Hepatocyte (in vitro differentiated cells): ENCODE measurements around the gene RPTOR.

Experiments
- EZH2 ChIP-seq: fragments of 200-600 bp; sonication (generic); IDR thresholded peaks from 2 replicates; pipeline ENCODE4 v1.6.1; 2016; ENCODE audit warnings: antibody characterized with exemption, mild to moderate bottlenecking, borderline replicate concordance
- EZH2phosphoT487 ChIP-seq: fragments of 200-600 bp; sonication (generic); IDR thresholded peaks from one replicate; pipeline ENCODE4 v1.6.1; 2018; ENCODE audit warnings: antibody characterized with exemption, mild to moderate bottlenecking, low read depth, moderate library complexity; ENCODE audit not compliant: unreplicated experiment, severe bottlenecking
- TF ChIP-seq, protein P1 (sequence below): fragments of 200-600 bp; sonication (generic); IDR thresholded peaks from 2 replicates; pipeline ENCODE4 v1.5.1; 2016; ENCODE audit warnings: antibody characterized with exemption, mild to moderate bottlenecking; ENCODE audit not compliant: poor library complexity

DNA sequence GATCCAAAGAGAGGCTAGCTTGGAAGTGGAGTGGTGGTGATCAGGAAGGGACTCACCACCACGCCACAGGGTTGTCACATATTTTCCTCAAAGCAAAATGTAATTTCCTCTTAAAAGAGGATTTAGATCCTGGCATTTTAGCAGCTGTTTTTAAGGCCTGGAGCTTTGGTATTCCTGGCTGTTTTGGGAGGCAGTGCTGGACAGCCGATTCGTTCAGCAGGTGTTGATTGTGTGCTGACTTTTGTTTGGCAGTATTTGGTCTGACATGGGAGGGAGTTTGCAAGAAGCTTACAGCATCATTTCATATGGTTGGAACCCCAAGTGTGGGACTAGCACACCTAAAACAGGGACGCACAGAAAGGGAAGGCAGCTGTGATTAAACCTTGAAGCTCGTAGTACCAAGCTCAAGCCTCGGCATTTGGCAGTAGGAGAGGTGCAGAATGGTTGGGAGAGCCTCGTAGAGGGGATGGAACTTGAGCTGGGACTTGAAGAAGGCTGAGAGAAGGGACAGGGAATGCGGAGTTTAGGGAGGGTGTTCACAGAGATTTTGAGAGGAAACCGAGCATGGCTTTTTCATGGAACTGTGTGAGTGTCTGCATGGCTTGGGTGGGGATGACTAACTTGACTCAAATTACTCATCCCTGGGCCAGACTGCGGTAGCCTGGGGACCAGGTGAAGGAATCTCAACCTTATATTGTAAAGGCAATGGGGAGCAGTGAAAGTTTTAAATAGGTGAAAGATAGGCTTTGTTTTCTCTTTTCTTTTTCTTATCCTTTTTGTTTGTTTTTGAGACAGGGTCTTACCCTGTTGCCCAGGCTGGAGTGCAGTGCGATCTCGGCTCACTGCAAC is 52.3 kb downstream of the RPTOR start:
- TF ChIP-seq EZH2phosphoT487 (no peak), EZH2 (no peak)
- TF ChIP-seq, protein P1, sequence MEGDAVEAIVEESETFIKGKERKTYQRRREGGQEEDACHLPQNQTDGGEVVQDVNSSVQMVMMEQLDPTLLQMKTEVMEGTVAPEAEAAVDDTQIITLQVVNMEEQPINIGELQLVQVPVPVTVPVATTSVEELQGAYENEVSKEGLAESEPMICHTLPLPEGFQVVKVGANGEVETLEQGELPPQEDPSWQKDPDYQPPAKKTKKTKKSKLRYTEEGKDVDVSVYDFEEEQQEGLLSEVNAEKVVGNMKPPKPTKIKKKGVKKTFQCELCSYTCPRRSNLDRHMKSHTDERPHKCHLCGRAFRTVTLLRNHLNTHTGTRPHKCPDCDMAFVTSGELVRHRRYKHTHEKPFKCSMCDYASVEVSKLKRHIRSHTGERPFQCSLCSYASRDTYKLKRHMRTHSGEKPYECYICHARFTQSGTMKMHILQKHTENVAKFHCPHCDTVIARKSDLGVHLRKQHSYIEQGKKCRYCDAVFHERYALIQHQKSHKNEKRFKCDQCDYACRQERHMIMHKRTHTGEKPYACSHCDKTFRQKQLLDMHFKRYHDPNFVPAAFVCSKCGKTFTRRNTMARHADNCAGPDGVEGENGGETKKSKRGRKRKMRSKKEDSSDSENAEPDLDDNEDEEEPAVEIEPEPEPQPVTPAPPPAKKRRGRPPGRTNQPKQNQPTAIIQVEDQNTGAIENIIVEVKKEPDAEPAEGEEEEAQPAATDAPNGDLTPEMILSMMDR, result no peak
